Activated naive CD4-positive, alpha-beta T cell treated with anti-CD3 and anti-CD28 coated beads, Interleukin-2, amount 50 U/mL, for 24 hours (primary cell): ENCODE results near the gene SUN2.

Experiments
- H3K27ac Mint-ChIP-seq: one replicate; pipeline ENCODE4 v1.8.0; 2021; ENCODE audit warnings: mild to moderate bottlenecking, mixed read lengths
- H3K27me3 Mint-ChIP-seq: one replicate; pipeline ENCODE4 v1.8.0; 2021; ENCODE audit warnings: mixed read lengths
- H3K36me3 Mint-ChIP-seq: one replicate; pipeline ENCODE4 v1.8.0; 2021; ENCODE audit warnings: mixed read lengths
- H3K4me1 Mint-ChIP-seq: one replicate; pipeline ENCODE4 v1.8.0; 2021; ENCODE audit warnings: mixed read lengths
- H3K4me3 Mint-ChIP-seq: one replicate; pipeline ENCODE4 v1.8.0; 2021; ENCODE audit warnings: mild to moderate bottlenecking, mixed read lengths
- H3K9me3 Mint-ChIP-seq: one replicate; pipeline ENCODE4 v1.8.0; 2021; ENCODE audit warnings: mixed read lengths

The SUN2 gene

GRCh38 chr22:38707984-38708383 lies 47.8 kb downstream of the SUN2 start:
- H3K27me3 Mint-ChIP-seq, result no peaks in the 10 kb centered on the region
- H3K36me3 Mint-ChIP-seq, result peaks cover 6% of the 10 kb centered on the region
- peak overlapping the region; percentile 93 for H3K4me3 Mint-ChIP-seq
- H3K27ac Mint-ChIP-seq, result peak overlapping the region; percentile 3
- H3K4me1 Mint-ChIP-seq, result peaks cover 77% of the 10 kb centered on the region
- no peaks in the 10 kb centered on the region for H3K9me3 Mint-ChIP-seq

- H3K4me1 Mint-ChIP-seq, result peaks cover 71% of the 10 kb centered on the region
- H3K27me3 Mint-ChIP-seq, result no peaks in the 10 kb centered on the region
- H3K36me3 Mint-ChIP-seq, result peaks cover 4% of the 10 kb centered on the region
- H3K9me3 Mint-ChIP-seq, result no peaks in the 10 kb centered on the region
- peak overlapping the region; percentile 93 for H3K4me3 Mint-ChIP-seq
- peak overlapping the region; percentile 43 for H3K27ac Mint-ChIP-seq
Measured at GRCh38 chr22:38707346-38707745, 48.5 kb downstream of the SUN2 start.

GRCh38 chr22:38706901-38707195 lies 49.0 kb downstream of the SUN2 start:
- H3K4me3 Mint-ChIP-seq, result peak overlapping the region; percentile 93
- H3K4me1 Mint-ChIP-seq, result peaks cover 67% of the 10 kb centered on the region
- H3K27ac Mint-ChIP-seq, result peak overlapping the region; percentile 89
- peaks cover 2% of the 10 kb centered on the region for H3K36me3 Mint-ChIP-seq
- no peaks in the 10 kb centered on the region for H3K27me3 Mint-ChIP-seq
- no peaks in the 10 kb centered on the region for H3K9me3 Mint-ChIP-seq

GRCh38 chr22:38706101-38706900 lies 49.5 kb downstream of the SUN2 start:
- Mint-ChIP-seq H3K27ac (peak overlapping the region; percentile 89), H3K9me3 (no peaks in the 10 kb centered on the region), H3K36me3 (peaks cover 2% of the 10 kb centered on the region), H3K4me3 (peak overlapping the region; percentile 93), H3K4me1 (peaks cover 68% of the 10 kb centered on the region), H3K27me3 (no peaks in the 10 kb centered on the region)

- peaks cover 2% of the 10 kb centered on the region for H3K36me3 Mint-ChIP-seq
- no peaks in the 10 kb centered on the region for H3K27me3 Mint-ChIP-seq
- no peaks in the 10 kb centered on the region for H3K9me3 Mint-ChIP-seq
- peak within 1 kb of the TSS; percentile 89 for H3K27ac Mint-ChIP-seq
- H3K4me1 Mint-ChIP-seq, result peaks cover 60% of the 10 kb centered on the region
- H3K4me3 Mint-ChIP-seq, result peak within 1 kb of the TSS; percentile 93
Measured at GRCh38 chr22:38705235-38706100, 50.3 kb downstream of the SUN2 start, which contains the start of gene GTPBP1. TSS of gene GTPBP1 (plus strand) at chr22:38705944. CDS start at chr22:38705956, 12 bp downstream.

- Mint-ChIP-seq H3K27ac (peak overlapping the region; percentile 88), H3K9me3 (no peaks in the 10 kb centered on the region), H3K36me3 (no peaks in the 10 kb centered on the region), H3K4me3 (peak overlapping the region; percentile 83), H3K27me3 (no peaks in the 10 kb centered on the region), H3K4me1 (peaks cover 59% of the 10 kb centered on the region)
Measured at GRCh38 chr22:38704654-38705234, 51.1 kb downstream of the SUN2 start.

- Mint-ChIP-seq H3K4me3 (peak within 1 kb of the TSS; percentile 93), H3K36me3 (peaks cover 4% of the 10 kb centered on the region), H3K27me3 (no peaks in the 10 kb centered on the region), H3K9me3 (no peaks in the 10 kb centered on the region), H3K27ac (peak within 1 kb of the TSS; percentile 97), H3K4me1 (peaks cover 65% of the 10 kb centered on the region)
Measured at GRCh38 chr22:38700789-38701628, 54.8 kb downstream of the SUN2 start, which contains the start of gene JOSD1. TSS of gene JOSD1 (minus strand) at chr22:38700943. CDS start at chr22:38699987, 956 bp downstream.

GRCh38 chr22:38700270-38700788 lies 55.5 kb downstream of the SUN2 start:
- Mint-ChIP-seq H3K36me3 (peaks cover 4% of the 10 kb centered on the region), H3K4me3 (peak overlapping the region; percentile 93), H3K27me3 (no peaks in the 10 kb centered on the region), H3K4me1 (peaks cover 67% of the 10 kb centered on the region), H3K9me3 (no peaks in the 10 kb centered on the region), H3K27ac (peak overlapping the region; percentile 97)

- H3K27me3 Mint-ChIP-seq, result no peaks in the 10 kb centered on the region
- no peaks in the 10 kb centered on the region for H3K9me3 Mint-ChIP-seq
- H3K4me3 Mint-ChIP-seq, result peak overlapping the region; percentile 93
- H3K4me1 Mint-ChIP-seq, result peaks cover 67% of the 10 kb centered on the region
- H3K27ac Mint-ChIP-seq, result peak overlapping the region; percentile 97
- peaks cover 8% of the 10 kb centered on the region for H3K36me3 Mint-ChIP-seq
Measured at GRCh38 chr22:38699784-38700183, 56.0 kb downstream of the SUN2 start.

- H3K4me3 Mint-ChIP-seq, result peak overlapping the region; percentile 93
- H3K4me1 Mint-ChIP-seq, result peaks cover 69% of the 10 kb centered on the region
- H3K36me3 Mint-ChIP-seq, result peaks cover 8% of the 10 kb centered on the region
- H3K27me3 Mint-ChIP-seq, result no peaks in the 10 kb centered on the region
- no peaks in the 10 kb centered on the region for H3K9me3 Mint-ChIP-seq
- peak overlapping the region; percentile 97 for H3K27ac Mint-ChIP-seq
Measured at GRCh38 chr22:38699143-38699542, 56.7 kb downstream of the SUN2 start.

GRCh38 chr22:38698407-38699094 lies 57.2 kb downstream of the SUN2 start:
- Mint-ChIP-seq H3K4me1 (peaks cover 68% of the 10 kb centered on the region), H3K4me3 (peak overlapping the region; percentile 93), H3K36me3 (peaks cover 8% of the 10 kb centered on the region), H3K27me3 (no peaks in the 10 kb centered on the region), H3K9me3 (no peaks in the 10 kb centered on the region), H3K27ac (peak overlapping the region; percentile 97)

- peaks cover 10% of the 10 kb centered on the region for H3K36me3 Mint-ChIP-seq
- peaks cover 74% of the 10 kb centered on the region for H3K4me1 Mint-ChIP-seq
- H3K9me3 Mint-ChIP-seq, result no peaks in the 10 kb centered on the region
- peak overlapping the region; percentile 87 for H3K27ac Mint-ChIP-seq
- H3K4me3 Mint-ChIP-seq, result peak overlapping the region; percentile 93
- no peaks in the 10 kb centered on the region for H3K27me3 Mint-ChIP-seq
Measured at GRCh38 chr22:38697425-38698089, 58.2 kb downstream of the SUN2 start.

GRCh38 chr22:38696606-38697424 lies 59.0 kb downstream of the SUN2 start:
- Mint-ChIP-seq H3K27ac (peak overlapping the region; percentile 87), H3K4me3 (peak overlapping the region; percentile 93), H3K9me3 (no peaks in the 10 kb centered on the region), H3K4me1 (peaks cover 78% of the 10 kb centered on the region), H3K27me3 (no peaks in the 10 kb centered on the region), H3K36me3 (peaks cover 10% of the 10 kb centered on the region)
